Testis (tissue), 3 donors: Measurements from ENCODE around the gene CENPP. TPM values are rescaled to one million over a fixed set of nuclear protein-coding genes. Genes with fewer than 3 reads are reported as not detected.

ENCODE experiments used
- DNase-seq: peaks from one replicate; pipeline ENCODE4 v3.0.0-alpha.2; 2019
- H3K27ac ChIP-seq, 2 donors: fragments of 200-600 bp; sonication (generic); one replicate each; pipeline ENCODE4 v1.5.1; 2019
- H3K27me3 ChIP-seq: fragments of 200-600 bp; sonication (generic); one replicate; pipeline ENCODE4 v1.5.1; 2019
- H3K36me3 ChIP-seq: fragments of 200-600 bp; sonication (generic); one replicate; pipeline ENCODE4 v1.5.1; 2017; ENCODE audit warnings: low read depth; ENCODE audit errors: missing control alignments
- H3K4me1 ChIP-seq: fragments of 200-600 bp; sonication (generic); one replicate; pipeline ENCODE4 v1.5.1; 2019
- H3K4me3 ChIP-seq, 2 donors: fragments of 200-600 bp; sonication (generic); one replicate each; pipeline ENCODE4 v1.5.1; 2017 to 2019
- H3K9me3 ChIP-seq: fragments of 200-600 bp; sonication (generic); one replicate; pipeline ENCODE4 v1.5.1; 2017
- CTCF ChIP-seq, 3 experiments: fragments of 450-650 bp in 2 of 3; fragments of 200-600 bp in 1 of 3; sonication (generic) in 1 of 3; IDR thresholded peaks; one replicate each; pipeline ENCODE4 v1.5.1; 2016 to 2019; ENCODE audit warnings: antibody characterized with exemption in 3 of 3, mild to moderate bottlenecking in 2 of 3, moderate library complexity in 1 of 3
- POLR2A ChIP-seq: fragments of 450-650 bp; IDR thresholded peaks from one replicate; pipeline ENCODE4 v1.6.1; 2017; ENCODE audit warnings: antibody characterized with exemption, mild to moderate bottlenecking, moderate library complexity
- WGBS, 2 donors: methylation state at CpG; one replicate each; pipeline ENCODE4 v1.1.5; 2018; 5-methylcytosine and 5-hydroxymethylcytosine counted together
- intact Hi-C: fragments of 100-400 bp; cut with DNase I; formaldehyde crosslinking; loops from one replicate; pipeline ENCODE4 v1.15.1; 2023; ENCODE audit warnings: low total_unique reads
- polyA plus RNA-seq: library from polyadenylated mRNA; stranded (reverse); fragments of 350-450 nt; fragmentation: Illumina TruSeq; extraction: RNeasy Lipid Tissue Mini Kit (QIAGEN cat#74804); gene quantifications from one replicate; pipeline ENCODE4 v1.2.3, GENCODE V29; 2014; ENCODE audit warnings: low read depth, low replicate concordance; ENCODE audit not compliant: insufficient read depth
- total RNA-seq, 2 donors: library from RNA; depleted of rRNA; stranded (reverse); fragments of >200 nt; gene quantifications; one replicate each; pipeline ENCODE4 v1.2.3, GENCODE V29; 2016

Gene CENPP
- total and polyA plus RNA-seq, 3 donors from 2014 or later: 8.1 to 12.1 (median 9.6) TPM

GRCh38 chr9:92543972-92544371 is 218.2 kb downstream of the CENPP start:
- 58 to 69% methylated on average over 7 of the region's 7 CpGs for WGBS, 2 donors
- no peak overlapping the region for H3K27ac ChIP-seq
- no peak for DNase-seq
- no peak overlapping the region for H3K4me3 ChIP-seq
- no peaks in the 10 kb centered on the region for H3K4me1 ChIP-seq
- H3K27me3 ChIP-seq: no peaks in the 10 kb centered on the region
- H3K9me3 ChIP-seq: no peaks in the 10 kb centered on the region
- intact Hi-C loops: no loop called here
- no peak for TF ChIP-seq POLR2A
- TF ChIP-seq CTCF (IDR thresholded peaks at IDR 0.05): no peak
- H3K36me3 ChIP-seq: no peaks in the 10 kb centered on the region

GRCh38 chr9:92545002-92545510 is 219.3 kb downstream of the CENPP start:
- no peaks in the 10 kb centered on the region for H3K9me3 ChIP-seq
- no peak overlapping the region for H3K27ac ChIP-seq
- intact Hi-C loops: no loop called here
- no peak for DNase-seq
- no peaks in the 10 kb centered on the region for H3K4me1 ChIP-seq
- peak overlapping the region; percentile 13 to 34 for H3K4me3 ChIP-seq
- TF ChIP-seq CTCF (IDR thresholded peaks at IDR 0.05): no peak
- no peak for TF ChIP-seq POLR2A
- no peaks in the 10 kb centered on the region for H3K27me3 ChIP-seq
- 72 to 93% methylated on average over 1 to 33 of the region's 33 CpGs for WGBS, 2 donors
- H3K36me3 ChIP-seq: no peaks in the 10 kb centered on the region

DNA sequence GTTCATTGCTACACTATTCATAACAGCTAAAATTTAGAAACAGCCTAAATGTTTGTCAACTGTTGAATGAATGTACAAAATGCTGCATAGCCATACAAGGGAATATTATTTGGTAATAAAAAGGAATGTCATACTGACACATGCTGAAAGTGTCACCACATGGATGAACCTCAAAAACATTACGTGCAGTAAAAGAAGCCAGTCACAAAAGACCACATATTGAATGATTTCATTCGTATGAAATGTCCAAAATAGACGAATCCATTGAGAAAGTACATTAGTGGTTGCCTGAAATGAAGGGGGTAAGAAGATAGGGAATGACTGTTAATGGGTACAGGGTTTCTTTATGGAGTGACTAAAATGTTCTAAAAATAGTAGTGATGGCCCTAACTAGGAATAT is 221.6 kb downstream of the CENPP start:
- Histone ChIP-seq H3K27ac (no peak overlapping the region), H3K9me3 (no peaks in the 10 kb centered on the region), H3K36me3 (no peaks in the 10 kb centered on the region), H3K27me3 (no peaks in the 10 kb centered on the region), H3K4me1 (no peaks in the 10 kb centered on the region), H3K4me3 (no peak overlapping the region)
- WGBS, 2 donors: 67 to 76% methylated on average over 3 of the region's 3 CpGs
- intact Hi-C loops: no loop called here
- TF ChIP-seq POLR2A (no peak), CTCF (IDR thresholded peaks at IDR 0.05) (no peak)
- no peak for DNase-seq

GRCh38 chr9:92550765-92551164 is 225.0 kb downstream of the CENPP start:
- TF ChIP-seq CTCF (IDR thresholded peaks at IDR 0.05) (no peak), POLR2A (no peak)
- no peak overlapping the region for H3K4me3 ChIP-seq
- no peaks in the 10 kb centered on the region for H3K4me1 ChIP-seq
- 90 to 96% methylated on average over 2 of the region's 2 CpGs for WGBS, 2 donors
- H3K36me3 ChIP-seq: no peaks in the 10 kb centered on the region
- H3K27ac ChIP-seq: no peak overlapping the region
- no peak for DNase-seq
- H3K9me3 ChIP-seq: no peaks in the 10 kb centered on the region
- no peaks in the 10 kb centered on the region for H3K27me3 ChIP-seq
- intact Hi-C loops: no loop called here

DNA sequence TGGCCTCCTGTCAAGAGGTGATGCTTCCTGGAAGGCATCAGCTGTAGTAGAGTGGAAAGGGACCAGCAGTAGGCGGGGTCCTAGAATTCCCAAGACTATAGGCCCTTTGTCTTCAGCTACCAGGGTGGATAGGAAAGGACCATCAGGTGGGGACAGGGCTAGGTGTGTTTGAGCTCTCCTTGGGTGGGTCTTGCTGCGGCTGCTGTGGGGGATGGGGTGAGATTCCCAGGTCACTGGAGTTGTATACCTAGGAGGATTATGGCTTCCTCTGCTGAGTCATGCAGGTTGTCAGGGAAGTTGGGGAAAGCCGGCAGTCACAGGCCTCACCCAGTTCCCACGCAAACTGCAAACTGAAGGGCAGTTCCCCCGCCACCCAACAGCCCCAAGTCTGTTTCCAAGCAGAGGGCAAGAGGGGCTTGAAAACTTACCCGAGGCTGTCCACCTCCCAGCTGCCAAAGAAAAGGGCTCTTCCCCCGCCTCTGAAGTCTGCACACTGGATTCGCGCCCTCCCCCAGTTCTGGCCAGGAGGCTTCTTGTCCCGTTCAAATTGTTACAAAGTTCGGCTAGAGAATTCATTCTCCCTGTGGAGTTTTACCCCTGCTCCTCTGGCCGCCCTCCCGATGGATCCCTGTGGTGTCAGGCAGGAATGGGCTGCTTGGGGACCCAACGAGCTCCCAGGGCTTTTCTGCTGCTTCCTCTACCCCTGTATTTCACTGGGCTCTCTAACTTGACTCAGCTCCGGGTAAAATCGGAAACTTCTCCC is 233.0 kb downstream of the CENPP start:
- TF ChIP-seq CTCF (IDR thresholded peaks at IDR 0.05): no peak
- no peak for TF ChIP-seq POLR2A
- H3K36me3 ChIP-seq: no peaks in the 10 kb centered on the region
- intact Hi-C loops: no loop called here
- no peaks in the 10 kb centered on the region for H3K9me3 ChIP-seq
- no peak overlapping the region for H3K4me3 ChIP-seq
- 73 to 82% methylated on average over 15 to 16 of the region's 16 CpGs for WGBS, 2 donors
- peak; percentile 49 for DNase-seq
- no peaks in the 10 kb centered on the region for H3K4me1 ChIP-seq
- no peak overlapping the region for H3K27ac ChIP-seq
- H3K27me3 ChIP-seq: no peaks in the 10 kb centered on the region
